Mucosa of descending colon (tissue), 3 donors: Measurements from ENCODE around the gene RIIAD1. TPM values are rescaled to one million over a fixed set of nuclear protein-coding genes. Genes with fewer than 3 reads are reported as not detected.

ENCODE experiments used
- ATAC-seq: fragments of 200-7000 bp; cut with Tn5 transposase; one replicate; pipeline ENCODE4 v1.9.1; 2020; ENCODE audit warnings: mild to moderate bottlenecking, moderate library complexity
- DNase-seq, 3 donors: peaks; one replicate each; pipeline ENCODE4 v3.0.0-alpha.2; 2020
- H3K36me3 ChIP-seq: fragments of 200-600 bp; one replicate; pipeline ENCODE4 v1.8.0; 2021; ENCODE audit warnings: low read depth, mild to moderate bottlenecking
- H3K4me1 ChIP-seq: fragments of 200-600 bp; one replicate; pipeline ENCODE4 v1.8.0; 2021; ENCODE audit warnings: low read depth, mild to moderate bottlenecking
- H3K4me3 ChIP-seq: fragments of 200-600 bp; one replicate; pipeline ENCODE4 v1.8.0; 2021; ENCODE audit warnings: mild to moderate bottlenecking
- H3K9me3 ChIP-seq: fragments of 200-600 bp; one replicate; pipeline ENCODE4 v1.8.0; 2021; ENCODE audit warnings: mild to moderate bottlenecking
- intact Hi-C, 2 donors: fragments of 100-400 bp; cut with DNase I in 1 of 2; cut with micrococcal nuclease in 1 of 2; formaldehyde crosslinking; loops; one replicate each; pipeline versions ENCODE4 v1.11.0 to v1.11.1; 2022; cut with DNase I, micrococcal nuclease
- total RNA-seq, 3 donors: library from RNA; stranded (reverse); fragmentation: NEBNext Ultra II Directional in 2 of 3; extraction: Animal tissue kit (Norgen Biotek cat#: 25700) in 2 of 3; gene quantifications; one replicate each; pipeline versions ENCODE4 v1.2.1 to v1.2.4, GENCODE V29; 2021 to 2023
- TF ChIP-seq, protein P1 (sequence below): fragments of 200-600 bp; IDR thresholded peaks from one replicate; pipeline ENCODE4 v1.8.0; 2022; ENCODE audit warnings: antibody characterized with exemption, mild to moderate bottlenecking
- donor health status: DM: no; HTN: no; CAD: no; lungs with moderate emphysema.
- donor health status: DM: no; HTN: no; CAD: no.
- donor health status: DM: no; HTN: yes; CAD: no.

RIIAD1 gene
- total RNA-seq, 3 donors from 2014 or later: not detected

DNA sequence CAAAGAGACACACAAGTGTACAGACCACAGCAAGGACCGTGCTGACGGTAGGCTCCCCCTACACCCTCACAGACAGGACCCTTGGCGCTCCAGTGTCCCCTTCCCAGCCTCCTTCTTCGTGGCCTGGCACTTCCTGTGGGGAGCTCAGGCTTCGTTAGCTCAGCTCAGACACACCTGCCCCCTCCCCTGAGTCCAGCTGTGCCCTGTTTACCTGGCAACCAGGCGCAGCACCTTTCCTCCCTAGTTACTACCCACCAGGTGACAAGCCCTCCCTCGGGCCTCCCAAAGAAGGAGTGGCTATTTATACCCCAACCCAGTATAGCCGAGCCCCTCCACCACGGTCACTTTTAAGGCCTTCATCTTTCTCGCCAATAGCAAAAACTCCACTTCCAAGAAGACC lies 9.4 kb upstream of the RIIAD1 start:
- Histone ChIP-seq H3K9me3 (no peaks in the 10 kb centered on the region), H3K4me3 (no peak overlapping the region), H3K4me1 (peaks cover 19% of the 10 kb centered on the region), H3K36me3 (no peaks in the 10 kb centered on the region)
- ATAC-seq (peak; percentile 56), DNase-seq (no peak)
- intact Hi-C loops: no loop called here
- TF ChIP-seq, protein P1, sequence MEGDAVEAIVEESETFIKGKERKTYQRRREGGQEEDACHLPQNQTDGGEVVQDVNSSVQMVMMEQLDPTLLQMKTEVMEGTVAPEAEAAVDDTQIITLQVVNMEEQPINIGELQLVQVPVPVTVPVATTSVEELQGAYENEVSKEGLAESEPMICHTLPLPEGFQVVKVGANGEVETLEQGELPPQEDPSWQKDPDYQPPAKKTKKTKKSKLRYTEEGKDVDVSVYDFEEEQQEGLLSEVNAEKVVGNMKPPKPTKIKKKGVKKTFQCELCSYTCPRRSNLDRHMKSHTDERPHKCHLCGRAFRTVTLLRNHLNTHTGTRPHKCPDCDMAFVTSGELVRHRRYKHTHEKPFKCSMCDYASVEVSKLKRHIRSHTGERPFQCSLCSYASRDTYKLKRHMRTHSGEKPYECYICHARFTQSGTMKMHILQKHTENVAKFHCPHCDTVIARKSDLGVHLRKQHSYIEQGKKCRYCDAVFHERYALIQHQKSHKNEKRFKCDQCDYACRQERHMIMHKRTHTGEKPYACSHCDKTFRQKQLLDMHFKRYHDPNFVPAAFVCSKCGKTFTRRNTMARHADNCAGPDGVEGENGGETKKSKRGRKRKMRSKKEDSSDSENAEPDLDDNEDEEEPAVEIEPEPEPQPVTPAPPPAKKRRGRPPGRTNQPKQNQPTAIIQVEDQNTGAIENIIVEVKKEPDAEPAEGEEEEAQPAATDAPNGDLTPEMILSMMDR: no peak

DNA sequence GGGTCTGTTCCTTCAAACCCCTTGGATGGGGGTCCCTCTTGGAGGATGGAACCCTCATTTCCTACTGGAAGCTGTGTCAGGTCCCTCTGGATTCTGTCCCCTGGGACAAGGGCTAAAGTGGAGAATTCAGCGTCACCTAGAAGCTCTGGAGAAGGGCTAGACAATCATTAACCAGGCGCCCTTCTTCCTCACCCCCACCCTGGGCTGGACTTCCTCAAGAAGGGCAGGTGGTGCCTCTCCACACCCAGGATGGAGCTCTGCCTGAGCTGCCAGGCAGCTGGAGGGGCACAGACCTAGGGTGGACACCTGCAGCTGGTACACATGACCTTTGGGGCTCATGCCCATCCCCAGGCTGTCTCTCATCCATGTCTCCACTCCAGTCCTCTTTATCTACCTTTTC lies 8.3 kb upstream of the RIIAD1 start:
- H3K9me3 ChIP-seq: no peaks in the 10 kb centered on the region
- TF ChIP-seq, protein P1: no peak
- DNase-seq (peak; percentile 74 to 85 (median 74)), ATAC-seq (peak; percentile 93)
- H3K36me3 ChIP-seq: no peaks in the 10 kb centered on the region
- no peak overlapping the region for H3K4me3 ChIP-seq
- peaks cover 19% of the 10 kb centered on the region for H3K4me1 ChIP-seq
- intact Hi-C loops: no loop called here

DNA sequence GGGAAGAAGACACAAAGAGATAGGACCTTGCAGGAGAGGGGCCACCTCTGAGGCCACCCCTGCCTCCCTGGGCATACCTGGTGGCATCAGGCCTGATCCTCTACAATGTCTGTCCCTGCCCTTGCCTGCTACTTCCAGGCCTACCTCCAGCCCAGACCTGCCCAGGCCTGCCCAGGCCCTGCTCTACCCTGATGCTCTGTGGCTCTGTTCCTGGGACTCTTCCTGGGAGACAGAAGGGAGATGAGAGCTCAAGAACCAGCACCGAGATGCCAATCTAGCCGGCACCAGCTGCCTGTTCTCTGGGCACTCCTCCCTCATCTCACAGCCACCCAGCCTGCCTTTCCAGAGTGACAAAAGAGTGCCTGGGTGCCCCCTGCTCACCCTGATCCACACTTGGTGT lies 7.4 kb upstream of the RIIAD1 start:
- ATAC-seq: peak; percentile 5
- TF ChIP-seq, protein P1: no peak
- Histone ChIP-seq H3K4me3 (no peak overlapping the region), H3K9me3 (no peaks in the 10 kb centered on the region), H3K4me1 (peaks cover 19% of the 10 kb centered on the region), H3K36me3 (no peaks in the 10 kb centered on the region)
- intact Hi-C loops: no loop called here
- DNase-seq: no peak

DNA sequence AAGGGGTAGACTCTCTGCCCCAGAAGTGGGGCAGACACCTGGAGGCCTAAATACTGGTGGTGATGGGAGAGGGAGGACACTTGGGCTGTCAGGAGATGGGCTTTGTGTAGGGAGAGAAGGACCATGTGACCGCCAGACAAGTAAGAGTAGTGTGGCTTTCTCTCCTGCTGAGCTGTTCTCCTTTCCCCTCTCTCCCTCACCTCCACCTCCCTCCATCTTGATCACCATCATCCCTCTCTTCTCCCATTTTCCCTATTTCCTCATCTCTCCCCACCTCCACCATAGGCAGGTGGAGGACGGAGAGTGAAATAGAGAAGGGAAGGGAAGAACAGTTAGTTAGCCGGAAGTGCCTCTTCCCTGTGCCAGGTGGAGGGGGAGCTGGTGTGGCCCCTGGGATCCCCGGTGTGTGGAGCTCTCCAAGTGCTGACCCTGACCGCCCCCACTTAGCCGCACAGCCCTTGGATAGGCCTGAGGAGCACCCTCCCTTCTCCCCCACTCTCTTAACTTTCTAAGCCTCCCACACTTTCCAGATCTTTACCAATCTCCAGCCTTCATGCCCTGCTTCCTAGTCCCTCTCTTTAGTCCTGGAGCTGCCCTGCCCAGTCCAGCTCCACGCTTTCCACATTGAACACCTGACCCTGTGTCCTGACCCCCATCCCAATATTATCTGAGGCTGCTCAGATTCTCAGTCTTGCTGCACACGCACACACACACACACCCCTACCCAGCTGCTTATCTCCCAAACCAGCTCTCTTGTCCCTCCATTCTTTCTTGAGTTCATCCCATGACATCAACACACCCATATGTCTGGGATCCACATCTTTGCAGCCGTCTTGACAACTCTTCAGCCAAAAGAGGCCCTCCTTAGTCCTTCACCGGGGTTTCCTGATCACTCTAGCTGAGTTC lies 6.2 kb upstream of the RIIAD1 start:
- intact Hi-C loops: no loop called here
- no peaks in the 10 kb centered on the region for H3K36me3 ChIP-seq
- no peak overlapping the region for H3K4me3 ChIP-seq
- TF ChIP-seq, protein P1: no peak
- no peaks in the 10 kb centered on the region for H3K9me3 ChIP-seq
- H3K4me1 ChIP-seq: peaks cover 19% of the 10 kb centered on the region
- DNase-seq (no peak), ATAC-seq (no peak)

DNA sequence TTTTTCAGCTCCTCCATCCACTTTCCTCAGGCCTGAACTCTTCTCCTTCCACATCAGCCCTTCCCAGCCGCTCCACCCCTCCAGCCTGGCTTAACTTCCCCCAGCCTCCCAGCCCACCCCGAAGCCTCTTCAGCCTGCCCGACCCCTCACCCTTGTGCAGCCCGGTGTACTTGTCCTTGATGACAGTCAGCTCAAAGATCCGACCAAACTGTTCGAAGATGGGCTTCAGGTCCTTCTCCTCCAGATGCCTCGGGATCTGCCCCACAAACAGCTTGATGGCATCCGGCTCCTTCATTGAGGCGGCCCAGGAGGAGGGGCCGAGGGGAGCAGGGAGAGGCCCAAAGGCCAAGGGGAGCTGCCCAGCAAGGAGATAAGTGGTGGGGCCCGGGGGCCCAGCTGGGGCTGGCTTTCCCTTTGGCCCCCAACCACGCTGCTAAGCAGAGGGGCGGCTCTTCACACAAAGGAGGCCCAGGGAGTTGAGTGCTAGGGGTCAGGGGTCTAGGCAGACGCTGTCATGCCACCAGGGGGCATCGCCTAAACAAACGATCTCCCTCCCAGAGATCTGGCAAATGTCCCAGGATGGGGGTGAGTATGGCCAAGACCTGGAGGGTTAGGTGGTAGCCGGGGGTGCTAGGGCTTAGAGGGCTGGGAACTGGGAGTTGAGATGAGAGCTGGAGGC lies 5.5 kb upstream of the RIIAD1 start:
- intact Hi-C loops: no loop called here
- ATAC-seq (no peak), DNase-seq (no peak)
- no peaks in the 10 kb centered on the region for H3K36me3 ChIP-seq
- H3K9me3 ChIP-seq: no peaks in the 10 kb centered on the region
- TF ChIP-seq, protein P1: no peak
- H3K4me3 ChIP-seq: no peak overlapping the region
- peaks cover 26% of the 10 kb centered on the region for H3K4me1 ChIP-seq
